Thyroid gland (tissue), 4 donors: Measurements from ENCODE around the gene GCN1. TPM values are rescaled to one million over a fixed set of nuclear protein-coding genes. Genes with fewer than 3 reads are reported as not detected.
"Not testable (repeated sequence)": the region's sequence is repeated elsewhere in the genome, so short reads cannot be mapped to it uniquely, and the experiment has no call there.

Experiments used
- DNase-seq, 2 donors: peaks; one replicate each; pipeline ENCODE4 v3.0.0-alpha.2; 2019
- H3K27ac ChIP-seq, 3 donors: fragments of 200-600 bp; sonication (generic); 1 replicate in 2 of 3; 2 replicates in 1 of 3; pipeline ENCODE4 v1.5.1; 2016 to 2019; ENCODE audit warnings: mild to moderate bottlenecking in 1 of 3, moderate library complexity in 1 of 3
- H3K27me3 ChIP-seq: fragments of 200-600 bp; sonication (generic); one replicate; pipeline ENCODE4 v1.5.1; 2019
- H3K36me3 ChIP-seq, 2 donors: fragments of 200-600 bp; sonication (generic); one replicate each; pipeline ENCODE4 v1.5.1; 2016 to 2019
- H3K4me1 ChIP-seq, 2 donors: fragments of 200-600 bp; sonication (generic); one replicate each; pipeline ENCODE4 v1.5.1; 2017 to 2019
- H3K4me3 ChIP-seq, 3 donors: fragments of 200-600 bp; sonication (generic); replicated peaks in 1 of 3; 1 replicate in 2 of 3; 2 replicates in 1 of 3; pipeline ENCODE4 v1.5.1; 2016; ENCODE audit warnings: mild to moderate bottlenecking in 1 of 3
- H3K9me3 ChIP-seq: fragments of 200-600 bp; sonication (generic); one replicate; pipeline ENCODE4 v1.5.1; 2017
- POLR2A ChIP-seq, 2 donors: fragments of 450-650 bp; IDR thresholded peaks; one replicate each; pipeline ENCODE4 v1.6.1; 2017; ENCODE audit warnings: antibody characterized with exemption in 2 of 2, mild to moderate bottlenecking in 2 of 2, moderate library complexity in 1 of 2
- WGBS, 2 donors: methylation state at CpG; one replicate each; pipeline ENCODE4 v1.1.5; 2017; 5-methylcytosine and 5-hydroxymethylcytosine counted together
- intact Hi-C: fragments of 100-400 bp; cut with DNase I; formaldehyde crosslinking; loops from one replicate; pipeline ENCODE4 v1.15.1; 2023
- total RNA-seq, 4 donors: library from RNA; depleted of rRNA; stranded (reverse); fragments of >200 nt; gene quantifications; one replicate each; pipeline ENCODE4 v1.2.3, GENCODE V29; 2016
- TF ChIP-seq, protein P1 (sequence below), 6 experiments: fragments of 200-600 bp in 3 of 6; fragments of 450-650 bp in 3 of 6; sonication (generic) in 3 of 6; IDR thresholded peaks; one replicate each; pipeline ENCODE4 v1.5.1; 2016 to 2019; ENCODE audit warnings: antibody characterized with exemption in 6 of 6, mild to moderate bottlenecking in 2 of 6, inconsistent platforms in 1 of 6, moderate library complexity in 1 of 6

GCN1 gene
- total RNA-seq, 4 donors from 2014 or later, result 44.6 to 111 (median 73.6) TPM

DNA sequence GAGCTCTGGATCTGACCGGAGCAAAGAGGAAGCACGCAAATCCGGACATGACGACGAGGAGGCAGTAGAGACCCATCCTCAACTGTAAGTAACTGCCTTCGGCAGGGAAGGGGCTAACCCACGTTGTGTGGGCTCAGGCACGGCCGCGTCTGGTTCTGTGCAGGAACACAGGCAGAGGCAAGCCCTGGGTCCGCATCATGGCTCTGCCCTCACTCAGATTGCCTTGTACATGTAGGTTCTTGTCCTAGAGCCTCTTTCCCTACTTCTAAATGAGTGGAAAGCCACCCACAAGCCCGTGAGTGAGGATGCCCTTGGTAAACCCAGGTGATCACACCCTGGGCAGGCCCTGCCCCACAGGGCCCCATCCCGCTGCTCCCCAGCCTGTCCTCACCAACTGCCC, 15.3 kb upstream of the GCN1 start:
- Histone ChIP-seq H3K9me3 (no peaks in the 10 kb centered on the region), H3K27ac (no peak overlapping the region), H3K4me3 (no peak overlapping the region), H3K27me3 (no peaks in the 10 kb centered on the region), H3K4me1 (no peaks in the 10 kb centered on the region), H3K36me3 (peaks cover 46 to 47% of the 10 kb centered on the region in 2 donors)
- WGBS, 2 donors, result 93 to 94% methylated on average over 13 of the region's 13 CpGs
- TF ChIP-seq, protein P1, sequence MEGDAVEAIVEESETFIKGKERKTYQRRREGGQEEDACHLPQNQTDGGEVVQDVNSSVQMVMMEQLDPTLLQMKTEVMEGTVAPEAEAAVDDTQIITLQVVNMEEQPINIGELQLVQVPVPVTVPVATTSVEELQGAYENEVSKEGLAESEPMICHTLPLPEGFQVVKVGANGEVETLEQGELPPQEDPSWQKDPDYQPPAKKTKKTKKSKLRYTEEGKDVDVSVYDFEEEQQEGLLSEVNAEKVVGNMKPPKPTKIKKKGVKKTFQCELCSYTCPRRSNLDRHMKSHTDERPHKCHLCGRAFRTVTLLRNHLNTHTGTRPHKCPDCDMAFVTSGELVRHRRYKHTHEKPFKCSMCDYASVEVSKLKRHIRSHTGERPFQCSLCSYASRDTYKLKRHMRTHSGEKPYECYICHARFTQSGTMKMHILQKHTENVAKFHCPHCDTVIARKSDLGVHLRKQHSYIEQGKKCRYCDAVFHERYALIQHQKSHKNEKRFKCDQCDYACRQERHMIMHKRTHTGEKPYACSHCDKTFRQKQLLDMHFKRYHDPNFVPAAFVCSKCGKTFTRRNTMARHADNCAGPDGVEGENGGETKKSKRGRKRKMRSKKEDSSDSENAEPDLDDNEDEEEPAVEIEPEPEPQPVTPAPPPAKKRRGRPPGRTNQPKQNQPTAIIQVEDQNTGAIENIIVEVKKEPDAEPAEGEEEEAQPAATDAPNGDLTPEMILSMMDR (IDR thresholded peaks at IDR 0.05), result no peak
- TF ChIP-seq POLR2A (IDR thresholded peaks at IDR 0.05), result no peak
- no peak for DNase-seq
- intact Hi-C loops, result no loop called here

DNA sequence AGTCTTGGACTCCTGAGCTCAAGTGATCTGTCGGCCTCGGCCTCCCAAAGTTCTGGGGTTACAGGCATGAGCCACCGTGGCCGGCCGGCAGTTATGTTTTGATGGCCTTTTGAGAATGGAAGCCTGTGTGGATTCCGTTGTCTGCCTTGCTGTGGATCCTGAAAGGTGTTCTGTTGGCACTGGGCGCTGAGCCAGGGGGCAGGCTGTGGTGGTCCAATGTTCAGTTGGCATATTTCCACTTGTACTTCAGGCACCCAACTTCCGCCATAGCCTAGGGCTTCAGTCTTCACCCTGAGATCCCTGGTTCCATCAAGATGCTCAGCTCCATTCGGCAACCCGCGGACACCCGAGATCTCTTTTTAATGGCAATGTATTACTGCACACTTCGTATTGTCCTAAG, 12.7 kb upstream of the GCN1 start:
- Histone ChIP-seq H3K36me3 (peaks cover 20 to 21% of the 10 kb centered on the region in 2 donors), H3K4me1 (no peaks in the 10 kb centered on the region), H3K4me3 (no peak overlapping the region), H3K27ac (no peak overlapping the region), H3K27me3 (no peaks in the 10 kb centered on the region), H3K9me3 (no peaks in the 10 kb centered on the region)
- intact Hi-C loops, result no loop called here
- TF ChIP-seq POLR2A (IDR thresholded peaks at IDR 0.05), result no peak
- TF ChIP-seq, protein P1 (IDR thresholded peaks at IDR 0.05), result no peak
- DNase-seq, result no peak
- 95 to 99% methylated on average over 11 to 13 of the region's 13 CpGs for WGBS, 2 donors

DNA sequence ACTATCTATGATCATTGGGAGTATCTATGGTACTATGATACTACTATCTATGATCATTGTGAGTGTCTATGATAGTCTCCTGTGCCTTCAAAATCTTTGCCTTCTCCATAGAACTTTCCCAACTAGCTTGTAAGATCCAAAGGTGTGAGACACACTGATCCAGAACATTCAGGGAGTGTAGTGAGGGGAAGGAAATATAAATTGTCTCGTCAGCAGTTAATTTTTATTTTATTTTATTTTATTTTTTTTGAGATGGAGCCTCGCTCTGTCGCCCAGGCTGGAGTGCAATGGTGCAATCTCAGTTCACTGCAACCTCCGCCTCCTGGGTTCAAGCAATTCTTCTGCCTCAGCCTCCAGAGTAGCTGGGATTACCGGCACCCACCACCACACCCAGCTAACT, 12.3 kb upstream of the GCN1 start:
- WGBS, 2 donors, result 92 to 96% methylated on average over 5 of the region's 5 CpGs
- H3K4me3 ChIP-seq, result not testable (repeated sequence)
- peaks cover 15 to 17% of the 10 kb centered on the region in 2 donors for H3K36me3 ChIP-seq

DNA sequence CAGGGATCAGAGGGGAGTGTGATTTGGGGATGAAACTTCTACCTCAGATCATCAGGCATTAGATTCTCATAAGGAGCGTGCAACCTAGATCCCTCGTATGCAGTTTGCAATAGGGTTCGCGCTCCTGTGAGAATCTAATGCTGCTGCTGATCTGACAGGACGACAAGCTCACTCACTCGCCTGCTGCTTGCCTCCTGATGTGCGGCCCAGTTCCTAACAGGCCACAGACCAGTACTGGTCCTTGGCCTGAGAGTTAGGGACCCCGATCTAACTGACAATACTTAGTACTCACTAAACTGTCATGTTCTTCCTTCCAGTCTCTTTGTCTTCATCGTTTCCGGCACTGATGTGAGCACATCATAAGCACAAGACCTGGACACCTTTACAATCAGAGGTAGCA, 11.7 kb upstream of the GCN1 start:
- TF ChIP-seq, protein P1 (IDR thresholded peaks at IDR 0.05), result no peak
- TF ChIP-seq POLR2A (IDR thresholded peaks at IDR 0.05), result no peak
- Histone ChIP-seq H3K4me1 (no peaks in the 10 kb centered on the region), H3K27ac (no peak overlapping the region), H3K9me3 (no peaks in the 10 kb centered on the region), H3K4me3 (no peak overlapping the region), H3K27me3 (no peaks in the 10 kb centered on the region), H3K36me3 (peaks cover 10 to 11% of the 10 kb centered on the region in 2 donors)
- no peak for DNase-seq
- WGBS, 2 donors, result 94 to 96% methylated on average over 10 of the region's 10 CpGs
- intact Hi-C loops, result no loop called here

More for the DNA sequence above, 12.3 kb upstream of the GCN1 start:
- H3K4me1 ChIP-seq, DNase-seq, H3K27ac ChIP-seq, intact Hi-C loops, H3K9me3 ChIP-seq, H3K27me3 ChIP-seq: not testable (repeated sequence)

DNA sequence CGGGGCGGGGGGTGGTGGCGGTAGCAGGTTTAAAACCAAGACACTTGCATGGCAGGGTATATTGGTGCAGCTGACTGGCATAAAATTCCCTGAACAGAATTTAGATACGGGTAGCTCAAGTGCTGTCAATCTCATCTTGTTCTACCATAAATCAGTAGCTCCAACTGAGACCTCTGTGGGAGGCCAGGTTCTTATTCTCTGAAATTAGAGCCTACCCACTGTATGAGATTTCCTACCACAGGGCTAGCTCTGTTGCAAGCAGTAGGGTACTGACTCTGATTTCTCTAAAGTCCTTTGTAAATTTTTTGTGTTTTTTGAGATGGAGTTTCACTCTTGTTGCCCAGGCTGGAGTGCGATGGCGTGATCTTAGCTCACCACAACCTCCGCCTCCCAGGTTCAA, 9.7 kb upstream of the GCN1 start:
- no peaks in the 10 kb centered on the region for H3K9me3 ChIP-seq
- no peaks in the 10 kb centered on the region for H3K27me3 ChIP-seq
- no peak for TF ChIP-seq POLR2A (IDR thresholded peaks at IDR 0.05)
- TF ChIP-seq, protein P1 (IDR thresholded peaks at IDR 0.05), result no peak
- H3K4me1 ChIP-seq, result peaks cover 10 to 11% of the 10 kb centered on the region in 2 donors
- DNase-seq, result no peak
- H3K36me3 ChIP-seq, result peaks cover under 1 to 2% of the 10 kb centered on the region in 2 donors
- 90 to 95% methylated on average over 7 of the region's 7 CpGs for WGBS, 2 donors
- H3K27ac ChIP-seq, result no peak overlapping the region
- no peak overlapping the region for H3K4me3 ChIP-seq
- intact Hi-C loops, result no loop called here

DNA sequence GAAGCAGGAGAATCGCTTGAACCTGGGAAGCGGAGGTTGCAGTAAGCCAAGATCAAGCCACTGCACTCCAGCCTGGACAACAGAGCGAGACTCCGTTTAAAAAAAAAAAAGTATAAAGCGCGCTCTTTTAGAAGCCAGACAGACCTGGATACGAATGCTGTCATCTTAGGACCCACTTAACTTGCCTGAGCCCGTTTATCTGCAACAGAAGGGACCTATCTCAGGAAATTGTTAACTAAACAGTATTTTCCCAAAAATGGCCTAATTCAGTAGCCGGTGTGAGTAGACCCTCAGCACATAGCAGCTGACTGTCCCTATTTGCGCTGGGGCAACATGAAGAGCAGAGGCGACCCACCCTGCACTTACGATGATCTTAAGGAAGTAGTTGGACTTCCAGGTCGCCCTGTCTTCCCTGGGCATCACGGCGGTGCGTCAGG, 5.9 kb upstream of the GCN1 start:
- peak overlapping the region; percentile 30 to 88 (median 87) for H3K27ac ChIP-seq
- TF ChIP-seq, protein P1 (IDR thresholded peaks at IDR 0.05), result no peak
- no peak for TF ChIP-seq POLR2A (IDR thresholded peaks at IDR 0.05)
- H3K9me3 ChIP-seq, result no peaks in the 10 kb centered on the region
- no peaks in the 10 kb centered on the region for H3K27me3 ChIP-seq
- peak overlapping the region; percentile 57 to 86 (median 84) for H3K4me3 ChIP-seq
- H3K4me1 ChIP-seq, result peaks cover 10 to 22% of the 10 kb centered on the region in 2 donors
- peaks cover 31 to 34% of the 10 kb centered on the region in 2 donors for H3K36me3 ChIP-seq
- 3 to 5% methylated on average over 12 to 16 of the region's 16 CpGs for WGBS, 2 donors
- intact Hi-C loops, result no loop called here
- DNase-seq, result no peak
